GM21423 (cell line): ENCODE results near the gene CEMP1.
"Not testable (repeated sequence)": the region's sequence is repeated elsewhere in the genome, so short reads cannot be mapped to it uniquely, and the experiment has no call there.

Experiments
- ATAC-seq: cut with Tn5 transposase; IDR thresholded peaks from one replicate; pipeline ENCODE4 v1.9.1; 2021; ENCODE audit warnings: mild to moderate bottlenecking, moderate library complexity; ENCODE audit not compliant: unreplicated experiment

CEMP1 gene

GRCh38 chr16:2537451-2538379 lies 6.5 kb upstream of the CEMP1 start, which contains the start of gene PDPK1:
PDPK1 (plus strand) TSS chr16:2538021; CDS start chr16:2538113, 92 bp downstream.
- peak; percentile 83 for ATAC-seq

- ATAC-seq, result no peak
Observed at GRCh38 chr16:2535625-2536013, 4.4 kb upstream of the CEMP1 start.

GRCh38 chr16:2534335-2534734 lies 3.1 kb upstream of the CEMP1 start:
- not testable (repeated sequence) for ATAC-seq

DNA sequence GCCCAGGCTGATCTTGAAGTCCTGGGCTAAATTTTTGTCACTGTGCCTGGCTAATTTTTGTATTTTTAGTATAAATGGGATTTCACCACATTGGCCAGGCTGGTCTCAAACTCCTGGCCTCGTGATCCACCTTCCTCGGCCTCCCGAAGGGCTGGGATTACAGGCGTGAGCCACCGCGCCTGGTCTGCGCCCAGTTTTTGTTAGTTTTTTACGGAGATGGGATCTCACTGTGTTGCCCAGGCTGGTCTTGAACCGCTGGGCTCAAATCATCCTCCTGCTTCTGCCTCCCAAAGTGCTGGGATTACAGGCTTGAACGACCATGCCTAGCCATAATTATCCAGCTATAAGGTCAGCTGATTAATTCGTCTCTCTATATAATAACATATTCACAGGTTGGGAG lies 2.7 kb upstream of the CEMP1 start:
- no peak for ATAC-seq

DNA sequence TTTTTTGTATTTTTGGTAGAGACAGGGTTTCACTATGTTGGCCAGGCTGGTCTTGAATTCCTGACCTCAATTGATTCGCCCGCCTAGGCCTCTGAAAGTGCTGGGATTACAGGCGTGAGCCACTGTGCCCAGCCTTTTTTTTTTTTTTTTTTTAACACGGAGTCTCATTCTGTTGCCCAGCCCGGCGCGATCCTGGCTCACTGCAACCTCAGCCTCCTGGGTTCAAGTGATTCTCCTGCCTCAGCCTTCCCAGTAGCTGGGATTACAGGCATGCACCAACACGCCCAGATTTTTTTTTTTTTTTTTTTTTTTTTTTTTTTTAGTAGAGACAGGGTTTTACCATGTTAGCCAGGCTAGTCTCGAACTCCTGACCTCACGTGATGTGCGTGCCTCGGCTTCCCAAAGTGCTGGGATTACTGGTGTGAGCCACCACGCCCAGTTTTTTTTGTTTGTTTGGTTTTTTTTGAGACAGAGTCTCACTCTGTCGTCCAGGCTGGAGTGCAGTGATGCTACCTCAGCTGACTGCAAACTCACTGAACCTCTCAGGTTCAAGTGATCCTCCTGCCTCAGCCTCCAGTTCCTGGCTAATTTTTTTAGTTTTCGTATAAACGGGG lies 2.0 kb upstream of the CEMP1 start:
- not testable (repeated sequence) for ATAC-seq

GRCh38 chr16:2532494-2533141 lies 1.4 kb upstream of the CEMP1 start:
- no peak for ATAC-seq

DNA sequence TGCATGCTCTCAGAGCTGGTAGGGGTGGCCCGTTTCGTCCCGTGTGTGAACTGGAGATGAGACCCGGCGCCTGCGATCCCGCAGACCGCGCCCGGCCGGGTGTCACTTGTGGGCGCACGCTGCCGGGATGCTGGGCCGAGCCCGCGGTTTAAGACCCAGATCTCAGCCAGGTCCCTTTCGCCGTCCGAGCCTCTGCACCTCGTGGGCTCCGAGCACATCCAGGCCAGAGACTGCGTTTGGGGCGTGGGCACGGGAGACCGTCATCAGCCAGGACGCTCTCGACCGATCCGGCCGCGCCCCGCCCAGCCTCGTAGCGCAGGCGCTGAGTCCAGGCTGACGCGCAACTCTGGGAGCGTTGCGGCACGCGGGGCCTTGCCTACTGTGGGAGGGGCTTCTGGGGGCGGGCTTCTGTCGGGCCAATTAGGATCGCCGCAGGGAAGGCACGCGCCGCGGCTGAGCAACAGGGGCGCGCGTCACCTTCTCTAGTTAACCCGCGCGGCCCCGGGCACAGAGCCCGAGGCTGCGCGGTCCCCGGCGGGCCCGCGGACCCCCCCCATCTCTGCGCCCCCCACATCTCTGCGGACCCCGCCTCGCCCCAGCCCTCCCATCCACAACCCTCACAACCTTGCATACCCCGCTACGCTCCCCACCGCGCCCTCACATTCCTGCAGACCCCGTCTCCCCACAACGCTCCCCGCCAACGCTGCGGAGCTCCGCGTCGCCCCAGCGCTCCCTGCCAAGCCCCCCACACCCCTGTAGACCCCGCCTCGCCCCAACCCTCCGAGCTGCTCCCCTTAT lies 687 bp upstream of the CEMP1 start:
- peak; percentile 88 for ATAC-seq

DNA sequence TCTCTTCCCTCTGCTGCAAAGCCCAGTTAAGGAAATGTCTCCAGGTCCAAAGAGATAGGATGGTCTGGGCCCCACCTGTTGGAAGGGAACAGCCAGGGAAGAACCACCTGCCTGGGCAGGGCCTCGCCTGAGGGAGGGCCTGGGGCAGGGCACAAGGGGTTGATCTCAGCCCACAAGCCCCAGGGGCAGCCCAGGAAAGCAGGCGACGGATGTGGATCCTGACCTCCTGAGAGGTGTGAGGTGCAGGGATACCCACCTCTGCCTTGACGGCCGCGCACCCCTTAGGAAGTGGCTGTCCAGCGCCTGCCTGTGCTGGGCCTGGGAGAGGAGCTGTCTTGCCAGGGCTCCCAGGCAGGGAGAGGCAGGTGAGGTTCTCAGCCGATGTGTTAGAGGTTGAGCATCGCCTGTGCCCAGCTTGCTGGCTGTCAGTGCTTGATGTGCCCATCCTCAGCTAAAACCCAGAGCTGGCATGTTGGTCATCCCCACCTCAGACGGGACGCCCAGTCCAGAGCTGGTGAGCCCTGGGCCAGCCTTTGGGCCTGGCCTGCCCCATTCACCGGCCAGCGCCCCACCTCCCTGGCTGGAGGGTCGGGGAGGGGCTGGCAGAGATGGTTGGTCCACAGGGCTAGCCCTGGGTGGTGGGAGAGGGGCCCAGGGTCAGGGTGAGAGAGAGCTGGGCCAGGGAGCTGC lies 434 bp downstream of the CEMP1 start:
- ATAC-seq, result no peak

- ATAC-seq, result no peak
Observed at GRCh38 chr16:2529961-2530628, 1.1 kb downstream of the CEMP1 start.

DNA sequence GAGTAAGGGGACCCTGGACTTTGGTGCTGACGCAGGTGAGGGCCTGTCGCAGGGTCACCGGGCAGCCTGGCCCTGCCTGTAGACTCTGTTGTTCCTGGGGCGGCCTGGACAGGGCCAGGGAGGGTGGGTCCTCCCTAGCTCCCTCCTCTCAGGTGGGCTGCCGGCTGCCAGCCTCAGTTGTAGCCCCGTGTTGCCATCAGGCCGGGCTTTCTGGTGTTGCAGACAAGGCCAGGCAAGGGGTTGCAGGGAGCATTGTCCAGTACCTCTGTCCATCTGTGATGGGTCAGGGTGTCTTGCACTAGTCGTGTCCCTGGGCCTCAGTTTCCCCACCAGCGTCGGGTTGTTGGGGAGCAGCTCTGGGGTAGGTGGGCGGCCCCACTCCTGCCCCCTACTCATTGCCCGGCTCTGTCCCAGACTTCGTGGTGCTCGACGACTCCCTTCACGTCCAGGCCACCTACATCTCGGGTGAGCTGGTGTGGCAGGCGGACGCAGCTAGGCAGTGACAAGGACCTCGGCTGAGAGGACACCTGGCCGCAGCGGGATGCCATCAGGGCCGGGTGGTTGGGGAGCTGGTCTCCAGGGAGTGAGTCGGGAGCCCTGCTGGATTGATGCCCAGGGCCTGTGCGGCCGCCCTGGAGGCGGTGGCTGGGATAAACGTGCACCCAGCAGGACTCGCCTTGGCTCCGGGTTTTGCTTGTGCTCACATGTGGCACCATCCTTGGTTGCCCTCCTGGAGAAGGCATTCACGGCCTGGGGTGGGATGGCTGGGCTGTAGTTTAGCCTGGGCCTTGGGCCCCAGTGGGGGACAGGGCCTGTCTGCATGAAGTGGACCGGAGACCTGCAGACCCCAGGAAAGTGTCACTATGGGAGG lies 1.9 kb downstream of the CEMP1 start:
- no peak for ATAC-seq

- ATAC-seq, result no peak
Observed at GRCh38 chr16:2528161-2529060, 2.8 kb downstream of the CEMP1 start.

DNA sequence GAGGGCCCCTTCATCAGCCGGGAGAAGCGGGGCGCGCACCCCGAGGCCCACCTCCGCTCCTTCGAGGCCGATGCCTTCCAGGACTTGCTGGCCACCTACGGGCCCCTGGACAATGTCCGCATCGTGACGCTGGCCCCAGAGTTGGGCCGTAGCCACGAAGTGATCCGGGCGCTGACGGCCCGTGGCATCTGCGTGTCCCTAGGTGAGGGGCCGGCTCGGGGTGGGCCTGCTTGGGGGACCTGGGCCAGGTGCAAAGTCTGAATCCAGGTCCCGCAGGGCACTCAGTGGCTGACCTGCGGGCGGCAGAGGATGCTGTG lies 3.5 kb downstream of the CEMP1 start:
- no peak for ATAC-seq

DNA sequence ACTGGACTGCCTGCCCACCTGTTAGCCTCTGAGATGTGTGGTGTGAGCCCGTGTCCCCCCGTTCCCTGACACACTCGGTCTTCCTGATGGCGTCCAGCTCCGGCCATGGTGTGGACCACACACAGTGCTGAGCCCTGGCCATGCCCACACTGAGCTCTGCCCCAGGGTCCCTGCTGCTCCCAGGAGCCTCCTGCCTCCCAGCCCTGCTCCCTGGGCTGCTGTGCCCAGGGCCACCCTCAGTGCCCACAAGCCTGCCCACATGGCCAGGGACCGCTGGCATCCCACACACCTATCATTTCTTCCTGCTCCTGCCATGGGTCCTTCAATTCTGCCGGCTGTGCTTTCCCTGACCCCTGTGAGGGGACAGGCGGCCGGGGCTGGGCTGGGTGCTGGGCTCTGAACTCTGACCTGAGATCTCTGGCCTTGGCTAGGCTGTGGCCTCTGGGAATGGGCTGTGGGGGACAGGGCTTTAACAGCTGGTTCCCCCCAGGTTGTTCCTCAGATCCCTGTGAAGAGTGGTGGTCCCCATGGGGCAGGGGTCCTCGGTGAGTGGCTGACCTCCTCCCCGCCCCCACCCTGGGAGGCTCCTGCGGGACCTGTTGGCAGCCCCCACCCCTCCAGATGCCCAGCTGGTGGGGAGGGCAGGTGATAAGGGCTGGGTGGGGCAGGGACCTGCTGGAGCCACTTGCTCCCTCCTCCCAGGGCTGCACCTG lies 4.0 kb downstream of the CEMP1 start:
- ATAC-seq, result no peak

GRCh38 chr16:2526135-2526534 lies 5.1 kb downstream of the CEMP1 start:
- ATAC-seq, result no peak

- no peak for ATAC-seq
Observed at GRCh38 chr16:2524339-2524938, 6.8 kb downstream of the CEMP1 start.

- ATAC-seq, result no peak
Observed at GRCh38 chr16:2523801-2524231, 7.4 kb downstream of the CEMP1 start.
